ENCODE results near the gene TXN.

- no peak for TF ChIP-seq GATA2 (IDR thresholded peaks at IDR 0.05; ENCODE audit: low read depth, low read length)
- no peak for TF ChIP-seq GATA3 (IDR thresholded peaks at IDR 0.05; ENCODE audit: low read depth, low read length)
Measured at GRCh38 chr9:110290001-110290400, 33.7 kb upstream of the TXN start.
